Mesendoderm (in vitro differentiated cells): ENCODE results near the gene MRE11.
A peak's percentile ranks its signal among the peaks of the same experiment; 100 is the strongest.

Source experiments
- DNase-seq: peaks from one replicate; pipeline ENCODE4 v3.0.0; 2013
- H2AK5ac ChIP-seq: 2 replicates; pipeline ENCODE4 v1.6.1; 2013; ENCODE audit warnings: low read length, inconsistent platforms
- H2BK120ac ChIP-seq: 2 replicates; pipeline ENCODE4 v1.6.1; 2013; ENCODE audit warnings: low read depth, mild to moderate bottlenecking, low read length, moderate library complexity, mixed read lengths
- H2BK15ac ChIP-seq: replicated peaks from 2 replicates; pipeline ENCODE4 v1.6.1; 2013; ENCODE audit warnings: low read depth, mild to moderate bottlenecking, moderate library complexity
- H2BK5ac ChIP-seq: 2 replicates; pipeline ENCODE4 v1.6.1; 2013; ENCODE audit warnings: low read length, inconsistent platforms
- H3K18ac ChIP-seq: 2 replicates; pipeline ENCODE4 v1.6.1; 2013; ENCODE audit warnings: mild to moderate bottlenecking, low read length, mixed read lengths
- H3K23ac ChIP-seq: one replicate; pipeline ENCODE4 v1.6.1; 2013; ENCODE audit warnings: low read length
- H3K27ac ChIP-seq: 2 replicates; pipeline ENCODE4 v1.5.1; 2013; ENCODE audit warnings: low read depth, mild to moderate bottlenecking, inconsistent platforms, low read length, moderate library complexity
- H3K27me3 ChIP-seq: 2 replicates; pipeline ENCODE4 v1.6.1; 2013; ENCODE audit warnings: low read length, control low read depth, mild to moderate bottlenecking, inconsistent platforms; ENCODE audit not compliant: insufficient read depth, poor library complexity
- H3K36me3 ChIP-seq: 2 replicates; pipeline ENCODE4 v1.6.1; 2013; ENCODE audit warnings: low read length, inconsistent platforms; ENCODE audit not compliant: control insufficient read depth, insufficient read depth
- H3K4ac ChIP-seq: one replicate; pipeline ENCODE4 v1.6.1; 2013; ENCODE audit warnings: low read depth, mild to moderate bottlenecking, low read length, moderate library complexity
- H3K4me1 ChIP-seq: 2 replicates; pipeline ENCODE4 v1.6.1; 2013; ENCODE audit warnings: low read depth, low read length, inconsistent platforms; ENCODE audit not compliant: control insufficient read depth
- H3K4me2 ChIP-seq: 2 replicates; pipeline ENCODE4 v1.6.1; 2013; ENCODE audit warnings: low read length
- H3K4me3 ChIP-seq: 2 replicates; pipeline ENCODE4 v1.5.1; 2013; ENCODE audit warnings: mild to moderate bottlenecking, low read length
- H3K56ac ChIP-seq: one replicate; pipeline ENCODE4 v1.6.1; 2013; ENCODE audit warnings: low read length
- H3K79me1 ChIP-seq: 2 replicates; pipeline ENCODE4 v1.6.1; 2013; ENCODE audit warnings: low read length, inconsistent platforms
- H3K79me2 ChIP-seq: 2 replicates; pipeline ENCODE4 v1.6.1; 2013; ENCODE audit warnings: mild to moderate bottlenecking, low read length; ENCODE audit not compliant: control insufficient read depth, insufficient read depth
- H3K9ac ChIP-seq: 2 replicates; pipeline ENCODE4 v1.6.1; 2013; ENCODE audit warnings: low read length, inconsistent platforms
- H4K5ac ChIP-seq: one replicate; pipeline ENCODE4 v1.6.1; 2013; ENCODE audit warnings: low read length
- H4K8ac ChIP-seq: one replicate; pipeline ENCODE4 v1.6.1; 2013; ENCODE audit warnings: low read depth, mild to moderate bottlenecking, control low read depth, low read length, moderate library complexity
- WGBS: extraction: QIAGEN DNeasy Blood & Tissue Kit; methylation state at CpG from one replicate; pipeline ENCODE4 v1.1.7; 2013; ENCODE audit warnings: low lambda C conversion rate, missing lambda C conversion rate; ENCODE audit not compliant: insufficient coverage; ENCODE audit errors: extremely low coverage; 5-methylcytosine and 5-hydroxymethylcytosine counted together

MRE11 gene

DNA sequence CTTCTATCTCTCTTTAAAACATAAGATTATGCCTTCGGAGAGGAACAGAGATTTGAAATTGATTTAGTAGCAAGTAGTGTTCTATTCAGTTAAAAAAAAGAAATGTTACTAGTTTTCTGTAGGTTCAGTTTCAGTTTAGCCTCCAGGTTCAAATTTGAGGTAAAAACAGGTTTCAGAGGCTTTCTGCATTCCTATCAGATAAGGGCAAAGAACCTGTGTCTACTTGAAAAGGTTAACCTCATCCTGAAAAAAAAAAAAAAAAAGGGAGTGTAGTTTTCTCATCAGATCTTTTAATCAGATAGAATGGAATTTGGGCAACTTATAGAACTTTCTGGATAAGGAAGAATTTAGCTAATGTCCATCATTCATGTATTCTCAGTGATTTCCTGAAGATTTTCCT is 30.7 kb upstream of the MRE11 start:
- Histone ChIP-seq H3K9ac (no peak overlapping the region), H3K4me1 (no peaks in the 10 kb centered on the region), H3K56ac (no peak overlapping the region), H3K27ac (no peak overlapping the region), H2AK5ac (no peak overlapping the region), H3K4me2 (no peak overlapping the region), H3K79me1 (no peaks in the 10 kb centered on the region), H3K18ac (no peak overlapping the region), H3K4me3 (no peak overlapping the region), H4K5ac (no peak overlapping the region), H2BK120ac (no peak overlapping the region), H4K8ac (no peak overlapping the region), H3K36me3 (no peaks in the 10 kb centered on the region), H3K23ac (no peak overlapping the region), H3K79me2 (no peaks in the 10 kb centered on the region), H3K27me3 (no peaks in the 10 kb centered on the region), H3K4ac (no peak overlapping the region), H2BK5ac (no peak overlapping the region), H2BK15ac (no peak overlapping the region)
- DNase-seq: no peak
- no CpG with 5 or more reads among the region's 1 CpG for WGBS

- no peak overlapping the region for H4K8ac ChIP-seq
- H2BK120ac ChIP-seq: no peak overlapping the region
- H3K4me2 ChIP-seq: no peak overlapping the region
- H3K27ac ChIP-seq: no peak overlapping the region
- H3K79me1 ChIP-seq: no peaks in the 10 kb centered on the region
- H2AK5ac ChIP-seq: no peak overlapping the region
- H4K5ac ChIP-seq: no peak overlapping the region
- no peak overlapping the region for H3K18ac ChIP-seq
- H3K4me3 ChIP-seq: no peak overlapping the region
- no peaks in the 10 kb centered on the region for H3K36me3 ChIP-seq
- no peak overlapping the region for H3K56ac ChIP-seq
- DNase-seq: peak; percentile 59
- H3K9ac ChIP-seq: no peak overlapping the region
- no peaks in the 10 kb centered on the region for H3K27me3 ChIP-seq
- H3K4me1 ChIP-seq: no peaks in the 10 kb centered on the region
- H3K23ac ChIP-seq: no peak overlapping the region
- H3K79me2 ChIP-seq: no peaks in the 10 kb centered on the region
- no CpG with 5 or more reads among the region's 5 CpGs for WGBS
- no peak overlapping the region for H2BK15ac ChIP-seq
- H2BK5ac ChIP-seq: no peak overlapping the region
- H3K4ac ChIP-seq: no peak overlapping the region
Measured at GRCh38 chr11:94521684-94522083, 28.0 kb upstream of the MRE11 start.

GRCh38 chr11:94519478-94520084 is 25.9 kb upstream of the MRE11 start:
- WGBS: no CpG with 5 or more reads among the region's 5 CpGs
- no peak overlapping the region for H3K18ac ChIP-seq
- H3K56ac ChIP-seq: no peak overlapping the region
- no peak overlapping the region for H2BK15ac ChIP-seq
- no peaks in the 10 kb centered on the region for H3K27me3 ChIP-seq
- no peak overlapping the region for H2BK5ac ChIP-seq
- no peak overlapping the region for H3K4me2 ChIP-seq
- no peak overlapping the region for H4K8ac ChIP-seq
- H3K4me3 ChIP-seq: no peak overlapping the region
- DNase-seq: no peak
- no peak overlapping the region for H3K4ac ChIP-seq
- H3K27ac ChIP-seq: no peak overlapping the region
- H2BK120ac ChIP-seq: no peak overlapping the region
- H3K79me2 ChIP-seq: no peaks in the 10 kb centered on the region
- no peaks in the 10 kb centered on the region for H3K36me3 ChIP-seq
- no peaks in the 10 kb centered on the region for H3K4me1 ChIP-seq
- H3K9ac ChIP-seq: no peak overlapping the region
- H3K23ac ChIP-seq: no peak overlapping the region
- H2AK5ac ChIP-seq: no peak overlapping the region
- H4K5ac ChIP-seq: no peak overlapping the region
- no peaks in the 10 kb centered on the region for H3K79me1 ChIP-seq

- Histone ChIP-seq H2BK120ac (no peak overlapping the region), H3K4me3 (no peak overlapping the region), H3K4me2 (no peak overlapping the region), H3K27ac (no peak overlapping the region), H3K36me3 (no peaks in the 10 kb centered on the region), H4K8ac (no peak overlapping the region), H3K4ac (no peak overlapping the region), H3K4me1 (no peaks in the 10 kb centered on the region), H2AK5ac (no peak overlapping the region), H3K9ac (no peak overlapping the region), H4K5ac (no peak overlapping the region), H3K56ac (no peak overlapping the region), H3K27me3 (no peaks in the 10 kb centered on the region), H3K18ac (no peak overlapping the region), H2BK15ac (no peak overlapping the region), H3K23ac (no peak overlapping the region), H3K79me1 (no peaks in the 10 kb centered on the region), H2BK5ac (no peak overlapping the region), H3K79me2 (no peaks in the 10 kb centered on the region)
- DNase-seq: no peak
- WGBS: no CpG with 5 or more reads among the region's 4 CpGs
Measured at GRCh38 chr11:94518300-94518699, 24.7 kb upstream of the MRE11 start.

- Histone ChIP-seq H3K36me3 (no peaks in the 10 kb centered on the region), H3K9ac (no peak overlapping the region), H3K79me1 (no peaks in the 10 kb centered on the region), H3K27ac (no peak overlapping the region), H3K27me3 (no peaks in the 10 kb centered on the region), H3K18ac (no peak overlapping the region), H3K79me2 (no peaks in the 10 kb centered on the region), H2BK120ac (no peak overlapping the region), H2AK5ac (no peak overlapping the region), H3K56ac (no peak overlapping the region), H4K5ac (no peak overlapping the region), H2BK15ac (no peak overlapping the region), H3K4me1 (peaks cover 5% of the 10 kb centered on the region), H4K8ac (no peak overlapping the region), H3K4ac (no peak overlapping the region), H2BK5ac (no peak overlapping the region), H3K23ac (no peak overlapping the region), H3K4me3 (no peak overlapping the region), H3K4me2 (no peak overlapping the region)
- WGBS: no CpG with 5 or more reads among the region's 1 CpG
- DNase-seq: no peak
Measured at GRCh38 chr11:94516725-94517124, 23.1 kb upstream of the MRE11 start.

GRCh38 chr11:94515398-94515797 is 21.8 kb upstream of the MRE11 start:
- H3K79me1 ChIP-seq: no peaks in the 10 kb centered on the region
- H3K79me2 ChIP-seq: no peaks in the 10 kb centered on the region
- H3K4me2 ChIP-seq: no peak overlapping the region
- no peak overlapping the region for H3K4ac ChIP-seq
- H3K36me3 ChIP-seq: no peaks in the 10 kb centered on the region
- no peak overlapping the region for H4K5ac ChIP-seq
- DNase-seq: no peak
- H3K27ac ChIP-seq: no peak overlapping the region
- H3K56ac ChIP-seq: no peak overlapping the region
- H3K27me3 ChIP-seq: no peaks in the 10 kb centered on the region
- no CpG with 5 or more reads among the region's 2 CpGs for WGBS
- no peak overlapping the region for H2BK120ac ChIP-seq
- H3K18ac ChIP-seq: no peak overlapping the region
- no peak overlapping the region for H2BK15ac ChIP-seq
- H2BK5ac ChIP-seq: no peak overlapping the region
- no peak overlapping the region for H4K8ac ChIP-seq
- H2AK5ac ChIP-seq: no peak overlapping the region
- no peak overlapping the region for H3K23ac ChIP-seq
- H3K4me3 ChIP-seq: no peak overlapping the region
- H3K9ac ChIP-seq: no peak overlapping the region
- H3K4me1 ChIP-seq: peaks cover 5% of the 10 kb centered on the region
